Left ventricle myocardium inferior (tissue), 1 donor: ENCODE data around the gene ARHGAP10. TPM values are rescaled to one million over a fixed set of nuclear protein-coding genes. Genes with fewer than 3 reads are reported as not detected.

Experiments
- DNase-seq: peaks from one replicate; pipeline ENCODE4 v3.0.0-alpha.2; 2020
- H3K27ac ChIP-seq: fragments of 200-600 bp; replicated peaks from 2 replicates; pipeline ENCODE4 v1.8.0; 2021
- H3K27me3 ChIP-seq: fragments of 200-600 bp; 2 replicates; pipeline ENCODE4 v1.8.0; 2021; ENCODE audit warnings: low read depth
- H3K36me3 ChIP-seq: fragments of 200-600 bp; 2 replicates; pipeline ENCODE4 v1.8.0; 2021
- H3K4me1 ChIP-seq: fragments of 200-600 bp; 2 replicates; pipeline ENCODE4 v1.8.0; 2021
- H3K4me3 ChIP-seq: fragments of 200-600 bp; 2 replicates; pipeline ENCODE4 v1.8.0; 2021; ENCODE audit warnings: mild to moderate bottlenecking, moderate library complexity
- H3K9me3 ChIP-seq: fragments of 200-600 bp; replicated peaks from 2 replicates; pipeline ENCODE4 v1.8.0; 2021
- intact Hi-C: fragments of 100-400 bp; cut with micrococcal nuclease; formaldehyde crosslinking; loops from one replicate; pipeline ENCODE4 v1.11.0; 2022
- total RNA-seq: library from RNA; stranded (reverse); fragmentation: NEBNext Ultra II Directional; extraction: Animal tissue kit (Norgen Biotek cat#: 25700); gene quantifications from one replicate; pipeline ENCODE4 v1.2.1, GENCODE V29; 2021
- TF ChIP-seq, protein P1 (sequence below): fragments of 200-600 bp; IDR thresholded peaks from 2 replicates; pipeline ENCODE4 v1.8.0; 2021; ENCODE audit warnings: antibody characterized with exemption, mild to moderate bottlenecking, borderline replicate concordance
- donor health status: DM: no; HTN: yes; CAD: no; lungs with severe emphysema.

Gene ARHGAP10
- total RNA-seq, 1 donor from 2014 or later: 59.7 TPM

DNA sequence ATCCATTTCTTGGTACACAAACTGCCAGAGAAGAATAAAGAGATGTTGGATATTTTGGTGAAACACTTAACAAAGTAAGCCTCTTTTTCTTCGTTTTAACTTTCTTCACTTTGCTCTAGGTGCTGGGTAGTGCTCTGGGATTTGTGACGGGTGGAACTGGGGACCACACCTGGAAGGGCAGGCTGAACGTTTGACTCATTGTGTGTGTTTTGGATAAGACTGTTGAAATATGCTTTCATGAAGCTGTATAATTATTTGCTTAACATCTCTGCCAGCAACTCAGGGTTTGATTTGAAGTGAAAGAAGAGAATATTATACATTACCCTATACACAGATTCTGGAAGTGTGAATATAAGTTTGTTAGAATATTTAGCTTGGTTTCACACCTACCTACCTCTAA lies 233.2 kb downstream of the ARHGAP10 start:
- DNase-seq: no peak
- Histone ChIP-seq H3K27ac (no peak overlapping the region), H3K4me3 (no peak overlapping the region), H3K9me3 (no peaks in the 10 kb centered on the region), H3K4me1 (peaks cover 19% of the 10 kb centered on the region), H3K27me3 (no peaks in the 10 kb centered on the region), H3K36me3 (peaks cover 37% of the 10 kb centered on the region)
- TF ChIP-seq, protein P1, sequence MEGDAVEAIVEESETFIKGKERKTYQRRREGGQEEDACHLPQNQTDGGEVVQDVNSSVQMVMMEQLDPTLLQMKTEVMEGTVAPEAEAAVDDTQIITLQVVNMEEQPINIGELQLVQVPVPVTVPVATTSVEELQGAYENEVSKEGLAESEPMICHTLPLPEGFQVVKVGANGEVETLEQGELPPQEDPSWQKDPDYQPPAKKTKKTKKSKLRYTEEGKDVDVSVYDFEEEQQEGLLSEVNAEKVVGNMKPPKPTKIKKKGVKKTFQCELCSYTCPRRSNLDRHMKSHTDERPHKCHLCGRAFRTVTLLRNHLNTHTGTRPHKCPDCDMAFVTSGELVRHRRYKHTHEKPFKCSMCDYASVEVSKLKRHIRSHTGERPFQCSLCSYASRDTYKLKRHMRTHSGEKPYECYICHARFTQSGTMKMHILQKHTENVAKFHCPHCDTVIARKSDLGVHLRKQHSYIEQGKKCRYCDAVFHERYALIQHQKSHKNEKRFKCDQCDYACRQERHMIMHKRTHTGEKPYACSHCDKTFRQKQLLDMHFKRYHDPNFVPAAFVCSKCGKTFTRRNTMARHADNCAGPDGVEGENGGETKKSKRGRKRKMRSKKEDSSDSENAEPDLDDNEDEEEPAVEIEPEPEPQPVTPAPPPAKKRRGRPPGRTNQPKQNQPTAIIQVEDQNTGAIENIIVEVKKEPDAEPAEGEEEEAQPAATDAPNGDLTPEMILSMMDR: no peak
- intact Hi-C loops: no loop called here

DNA sequence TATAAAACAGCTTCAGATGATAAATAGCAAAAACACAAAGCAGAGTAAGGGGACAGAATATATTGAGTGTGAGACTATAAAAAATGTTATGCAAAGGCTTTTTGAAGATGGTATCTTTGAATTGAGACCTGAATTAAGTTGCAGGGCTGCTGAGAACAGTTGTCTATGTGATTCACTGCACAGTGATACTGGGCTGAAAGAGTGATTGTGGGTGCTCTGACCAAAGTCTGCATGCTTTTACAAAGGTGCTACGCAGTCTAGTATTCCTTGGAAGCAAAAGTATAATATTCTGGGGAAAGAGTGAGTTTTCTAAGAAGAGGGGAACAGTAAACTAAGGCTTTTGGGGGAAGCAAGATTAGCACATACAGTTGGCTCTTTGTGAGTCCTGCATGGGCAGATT lies 234.0 kb downstream of the ARHGAP10 start:
- TF ChIP-seq, protein P1: no peak
- peaks cover 37% of the 10 kb centered on the region for H3K36me3 ChIP-seq
- H3K4me3 ChIP-seq: no peak overlapping the region
- H3K27ac ChIP-seq: no peak overlapping the region
- peaks cover 19% of the 10 kb centered on the region for H3K4me1 ChIP-seq
- no peaks in the 10 kb centered on the region for H3K27me3 ChIP-seq
- no peak for DNase-seq
- no peaks in the 10 kb centered on the region for H3K9me3 ChIP-seq
- intact Hi-C loops: no loop called here

DNA sequence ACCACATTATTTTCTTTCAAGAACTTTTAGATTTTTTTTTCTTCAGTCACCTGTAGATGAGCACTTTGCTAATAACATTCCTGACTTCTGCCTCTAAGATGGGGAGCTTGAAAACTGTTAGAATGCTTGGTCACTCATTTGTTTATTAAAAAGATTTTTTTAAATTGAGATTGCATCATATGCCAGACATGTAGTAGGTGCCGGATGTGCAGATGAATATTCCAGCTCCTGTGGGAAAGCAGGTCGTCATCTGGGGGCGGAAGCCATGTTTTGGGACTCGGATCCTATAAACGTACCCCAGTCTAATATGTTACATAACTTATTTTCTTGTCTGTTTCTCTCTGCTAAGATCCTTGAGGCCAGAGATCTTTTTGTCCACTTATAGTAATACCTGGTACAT lies 236.8 kb downstream of the ARHGAP10 start:
- intact Hi-C loops: no loop called here
- Histone ChIP-seq H3K9me3 (peaks cover 3% of the 10 kb centered on the region), H3K27ac (no peak overlapping the region), H3K27me3 (no peaks in the 10 kb centered on the region), H3K4me3 (no peak overlapping the region), H3K4me1 (peaks cover 16% of the 10 kb centered on the region), H3K36me3 (peaks cover 35% of the 10 kb centered on the region)
- TF ChIP-seq, protein P1: no peak
- DNase-seq: no peak

DNA sequence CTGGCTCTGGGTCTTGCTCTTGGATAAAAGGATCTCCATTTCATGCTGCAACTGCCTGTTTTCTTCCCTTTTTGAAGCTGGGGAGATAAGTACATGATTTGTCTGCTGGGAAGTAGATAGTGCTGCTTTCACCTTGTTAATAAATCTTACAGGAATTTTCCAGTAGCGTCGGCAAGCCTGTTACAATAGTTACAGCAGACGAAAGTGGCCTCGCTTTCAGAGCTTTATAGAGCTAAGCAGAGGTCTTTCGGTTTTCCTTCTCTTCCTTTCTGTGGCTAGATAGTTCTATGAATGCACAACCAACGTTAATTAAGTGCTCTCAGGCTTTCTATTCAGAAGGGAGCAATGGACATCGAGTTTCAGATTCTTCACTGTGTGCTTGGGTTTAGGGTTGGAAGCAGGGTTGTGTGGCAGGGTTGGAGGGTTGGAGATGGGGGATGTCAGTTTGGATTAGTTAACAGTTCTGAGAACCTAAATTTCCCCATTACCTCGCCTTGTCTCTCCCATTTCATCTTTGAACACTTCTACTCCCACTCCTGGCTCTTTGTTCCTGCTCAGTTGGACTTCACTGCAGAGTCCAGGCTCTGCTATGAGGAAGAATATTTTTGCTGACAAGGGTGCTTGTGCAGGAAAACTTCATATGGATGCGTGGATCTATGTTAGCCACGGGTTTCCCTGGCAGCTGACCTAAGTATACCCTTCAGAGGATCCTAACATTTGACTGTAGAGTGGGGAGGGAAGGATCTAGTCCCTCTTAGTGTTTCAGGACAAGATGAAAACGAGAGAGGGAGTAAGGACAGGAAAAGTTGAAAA lies 237.9 kb downstream of the ARHGAP10 start:
- intact Hi-C loops: no loop called here
- Histone ChIP-seq H3K9me3 (peaks cover 4% of the 10 kb centered on the region), H3K27me3 (no peaks in the 10 kb centered on the region), H3K4me3 (no peak overlapping the region), H3K36me3 (peaks cover 33% of the 10 kb centered on the region), H3K4me1 (peaks cover 19% of the 10 kb centered on the region), H3K27ac (peak overlapping the region; percentile 2)
- TF ChIP-seq, protein P1: no peak
- DNase-seq: no peak

DNA sequence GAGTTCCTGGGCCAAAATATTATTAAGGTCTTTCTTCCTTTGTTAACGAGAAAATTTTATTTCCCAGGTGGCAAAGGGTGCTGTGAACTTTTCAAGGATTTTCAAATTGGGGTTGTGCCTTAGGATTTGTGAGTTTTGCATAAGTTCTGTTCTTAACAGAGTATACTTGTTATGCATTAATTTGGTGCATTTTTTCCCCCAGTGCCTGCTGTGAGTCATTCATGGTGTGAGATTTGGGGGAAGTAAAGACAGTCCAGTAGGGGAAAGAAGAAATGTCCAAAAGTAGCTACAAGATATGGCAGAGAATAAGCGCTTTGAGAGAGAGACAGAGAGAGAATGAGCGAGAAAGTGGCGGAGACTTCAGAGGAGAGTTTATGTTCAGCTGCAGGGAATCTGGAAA lies 239.2 kb downstream of the ARHGAP10 start:
- no peak overlapping the region for H3K27ac ChIP-seq

More for the DNA sequence above, 239.2 kb downstream of the ARHGAP10 start:
- intact Hi-C loops: no loop called here
- TF ChIP-seq, protein P1: no peak
- H3K27me3 ChIP-seq: no peaks in the 10 kb centered on the region
- H3K4me1 ChIP-seq: peaks cover 32% of the 10 kb centered on the region
- H3K4me3 ChIP-seq: no peak overlapping the region
- peaks cover 26% of the 10 kb centered on the region for H3K36me3 ChIP-seq
- no peak for DNase-seq
- peaks cover 4% of the 10 kb centered on the region for H3K9me3 ChIP-seq
